H1 (cell line): ENCODE measurements around the gene DYSF. TPM values are rescaled to one million over a fixed set of nuclear protein-coding genes. Genes with fewer than 3 reads are reported as not detected.

ENCODE experiments used
- CTCF ChIA-PET: fragments of 300-600 bp; sonication (Branson Sonifier 250); formaldehyde crosslinking; loops from one replicate; lab custom pipeline; 2021; ENCODE audit not compliant: partially characterized antibody; lab: Charles Lee
- POLR2A ChIA-PET: fragments of 300-600 bp; sonication (Branson Sonifier 250); formaldehyde crosslinking; loops from one replicate; lab custom pipeline; 2021; ENCODE audit warnings: inconsistent platforms; ENCODE audit not compliant: partially characterized antibody; lab: Charles Lee
- DNase-seq, 2 experiments: peaks; one replicate each; pipeline versions ENCODE4 v3.0.0 to v3.0.0-alpha.2; 2010 to 2022; ENCODE audit warnings: low spot score in 2 of 2, low read depth in 1 of 2, mixed read lengths in 1 of 2
- FAIRE-seq: peaks from 2 replicates; lab custom pipeline; 2011; peaks lifted over from hg19 to GRCh38; lab: Jason Lieb, UNC
- H2AFZ ChIP-seq: 2 replicates; pipeline ENCODE4 v1.8.1; 2012; ENCODE audit warnings: low read length, inconsistent platforms
- H2AK5ac ChIP-seq: 2 replicates; pipeline ENCODE4 v1.6.1; 2013; ENCODE audit warnings: low read depth, low read length
- H2BK120ac ChIP-seq: replicated peaks from 2 replicates; pipeline ENCODE3; 2013; ENCODE audit warnings: low read depth, low read length, inconsistent platforms
- H2BK12ac ChIP-seq: 2 replicates; pipeline ENCODE4 v1.6.1; 2013; ENCODE audit warnings: low read depth, low read length
- H2BK15ac ChIP-seq: 2 replicates; pipeline ENCODE4 v1.6.1; 2013; ENCODE audit warnings: low read length
- H2BK20ac ChIP-seq: 2 replicates; pipeline ENCODE4 v1.6.1; 2013; ENCODE audit warnings: low read length
- H2BK5ac ChIP-seq: 2 replicates; pipeline ENCODE4 v1.6.1; 2013; ENCODE audit warnings: low read depth, low read length
- H3K14ac ChIP-seq: 2 replicates; pipeline ENCODE4 v1.6.1; 2013; ENCODE audit warnings: inconsistent platforms; ENCODE audit not compliant: insufficient read length
- H3K18ac ChIP-seq: 2 replicates; pipeline ENCODE4 v1.6.1; 2013; ENCODE audit warnings: low read length; ENCODE audit errors: extremely low read depth
- H3K23ac ChIP-seq: 2 replicates; pipeline ENCODE4 v1.6.1; 2013; ENCODE audit warnings: inconsistent platforms; ENCODE audit not compliant: insufficient read length
- H3K23me2 ChIP-seq: 2 replicates; pipeline ENCODE4 v1.6.1; 2013; ENCODE audit warnings: low read depth, low read length
- H3K27ac ChIP-seq: 2 replicates; pipeline ENCODE4 v1.6.1; 2011; ENCODE audit warnings: low read depth, low read length, inconsistent platforms
- H3K27me3 ChIP-seq, 4 experiments: replicated peaks in 1 of 4; 1 replicate in 1 of 4; 2 replicates in 3 of 4; pipeline versions ENCODE4 v1.6.1 to v1.8.1; 2011 to 2013; ENCODE audit warnings: low read length in 3 of 4, mild to moderate bottlenecking in 3 of 4, inconsistent platforms in 2 of 4, mixed read lengths in 2 of 4, moderate library complexity in 1 of 4; ENCODE audit not compliant: control insufficient read depth in 3 of 4, insufficient read depth in 3 of 4; ENCODE audit errors: extremely low read depth in 1 of 4
- H3K36me3 ChIP-seq, 4 experiments: 2 replicates each; pipeline versions ENCODE4 v1.6.1 to v1.8.1; 2011 to 2013; ENCODE audit warnings: mild to moderate bottlenecking in 4 of 4, low read length in 3 of 4, moderate library complexity in 2 of 4, control low read depth in 1 of 4, inconsistent platforms in 1 of 4; ENCODE audit not compliant: insufficient read depth in 4 of 4, control insufficient read depth in 2 of 4
- H3K4ac ChIP-seq: replicated peaks from 2 replicates; pipeline ENCODE3; 2013; ENCODE audit warnings: low read length, low read depth, mixed read lengths, inconsistent platforms; ENCODE audit not compliant: insufficient read length
- H3K4me1 ChIP-seq, 4 experiments: replicated peaks in 1 of 4; 1 replicate in 1 of 4; 2 replicates in 3 of 4; pipeline versions ENCODE4 v1.6.1 to v1.8.1; 2011 to 2013; ENCODE audit warnings: low read length in 3 of 4, inconsistent platforms in 2 of 4, mixed read lengths in 1 of 4; ENCODE audit not compliant: insufficient read depth in 4 of 4, control insufficient read depth in 3 of 4
- H3K4me2 ChIP-seq, 2 experiments: 2 replicates each; pipeline versions ENCODE4 v1.6.1 to v1.8.1; 2011 to 2013; ENCODE audit warnings: low read depth in 2 of 2, low read length in 2 of 2, control low read depth in 1 of 2, inconsistent platforms in 1 of 2, mild to moderate bottlenecking in 1 of 2; ENCODE audit not compliant: insufficient read depth in 1 of 2
- H3K4me3 ChIP-seq, 4 experiments: fragments of 200-600, 300-600 bp in 1 of 4; sonication (generic), shearing (Covaris generic), sonication (Bioruptor Twin) in 1 of 4; 2 replicates each; pipeline versions ENCODE4 v1.5.1 to v1.8.1; 2011 to 2016; ENCODE audit warnings: low read length in 4 of 4, low read depth in 3 of 4, control low read depth in 2 of 4, inconsistent platforms in 2 of 4, mild to moderate bottlenecking in 2 of 4, mixed read lengths in 1 of 4, moderate library complexity in 1 of 4; ENCODE audit not compliant: insufficient read depth in 2 of 4; ENCODE audit errors: extremely low read depth in 1 of 4
- H3K56ac ChIP-seq: replicated peaks from 2 replicates; pipeline ENCODE3; 2013; ENCODE audit warnings: low read depth, mild to moderate bottlenecking, mixed read lengths, low read length, inconsistent platforms; ENCODE audit not compliant: insufficient read length
- H3K79me1 ChIP-seq: 2 replicates; pipeline ENCODE4 v1.6.1; 2013; ENCODE audit warnings: low read depth, low read length, control low read depth
- H3K79me2 ChIP-seq, 2 experiments: 2 replicates each; pipeline versions ENCODE4 v1.6.1 to v1.8.1; 2012 to 2013; ENCODE audit warnings: low read length in 2 of 2, mild to moderate bottlenecking in 2 of 2, inconsistent platforms in 1 of 2; ENCODE audit not compliant: insufficient read depth in 2 of 2, control insufficient read depth in 1 of 2
- H3K9ac ChIP-seq, 4 experiments: replicated peaks in 1 of 4; 1 replicate in 1 of 4; 2 replicates in 3 of 4; pipeline versions ENCODE4 v1.6.1 to v1.8.1; 2011 to 2013; ENCODE audit warnings: low read depth in 3 of 4, low read length in 3 of 4, control low read depth in 2 of 4, mild to moderate bottlenecking in 2 of 4, moderate library complexity in 2 of 4, inconsistent platforms in 1 of 4; ENCODE audit errors: extremely low read depth in 1 of 4
- H3K9me3 ChIP-seq, 2 experiments: 2 replicates each; pipeline versions ENCODE4 v1.6.1 to v1.8.1; 2012 to 2013; ENCODE audit warnings: mild to moderate bottlenecking in 2 of 2, moderate library complexity in 2 of 2, control low read depth in 1 of 2, inconsistent platforms in 1 of 2, low read depth in 1 of 2, low read length in 1 of 2, mixed read lengths in 1 of 2; ENCODE audit not compliant: insufficient read depth in 2 of 2
- H4K20me1 ChIP-seq, 2 experiments: replicated peaks in 1 of 2; 2 replicates each; pipeline versions ENCODE3 to v1.8.1; 2011 to 2013; ENCODE audit warnings: inconsistent platforms in 2 of 2, low read length in 2 of 2, mild to moderate bottlenecking in 1 of 2; ENCODE audit not compliant: insufficient read depth in 2 of 2, control insufficient read depth in 1 of 2
- H4K5ac ChIP-seq: 2 replicates; pipeline ENCODE4 v1.6.1; 2013; ENCODE audit warnings: low read length, low read depth, mixed read lengths, inconsistent platforms; ENCODE audit not compliant: insufficient read length
- H4K8ac ChIP-seq: 2 replicates; pipeline ENCODE4 v1.8.0; 2013; ENCODE audit warnings: mild to moderate bottlenecking, moderate library complexity, low read length, inconsistent platforms; ENCODE audit not compliant: insufficient read depth; ENCODE audit errors: extremely low read depth
- H4K91ac ChIP-seq: replicated peaks from 2 replicates; pipeline ENCODE3; 2013; ENCODE audit warnings: low read length, mixed read lengths, inconsistent platforms; ENCODE audit not compliant: insufficient read length
- BCL11A ChIP-seq, 2 experiments: IDR thresholded peaks; one replicate each; pipeline ENCODE4 v1.6.1; 2011; ENCODE audit warnings: low read depth in 2 of 2, low read length in 2 of 2, mild to moderate bottlenecking in 2 of 2
- KDM1A ChIP-seq: fragments of 200-600, 300-600 bp; sonication (generic); IDR thresholded peaks from 2 replicates; pipeline ENCODE4 v1.7.1; 2016; ENCODE audit warnings: mild to moderate bottlenecking, low read length, borderline replicate concordance
- RAD21 ChIP-seq, 2 experiments: IDR thresholded peaks in 1 of 2; conservative IDR thresholded peaks in 1 of 2; 2 replicates each; pipeline ENCODE4 v1.6.1; 2011; ENCODE audit warnings: low read depth in 2 of 2, low read length in 2 of 2, improper control_type of control experiment in 1 of 2, inconsistent platforms in 1 of 2, mild to moderate bottlenecking in 1 of 2, moderate library complexity in 1 of 2
- WGBS, 2 experiments: shearing (Covaris generic) in 1 of 2; methylation state at CpG; one replicate each; pipeline versions ENCODE4 v1.1.6 to v1.1.7; 2013 to 2015; ENCODE audit warnings: low lambda C conversion rate in 2 of 2, mixed read lengths in 2 of 2, inconsistent platforms in 1 of 2, low coverage in 1 of 2, missing lambda C conversion rate in 1 of 2; ENCODE audit not compliant: insufficient replicate concordance in 2 of 2, insufficient coverage in 1 of 2, insufficient read length in 1 of 2; ENCODE audit errors: extremely low coverage in 1 of 2, missing lambda C conversion rate in 1 of 2; 5-methylcytosine and 5-hydroxymethylcytosine counted together
- polyA plus RNA-seq, 7 experiments: library from polyadenylated mRNA; depleted of rRNA in 3 of 7; stranded (reverse) in 5 of 7; unstranded in 2 of 7; fragments of >200 nt in 5 of 7; fragments of 200-250 nt in 2 of 7; gene quantifications; 1 replicate in 5 of 7; 2 replicates in 1 of 7; 4 replicates in 1 of 7; pipeline versions ENCODE4 v1.2.1 to v1.2.3, GENCODE V29; 2011 to 2013; ENCODE audit warnings: missing spikeins in 2 of 7, mixed read lengths in 2 of 7
- total RNA-seq: library from RNA; stranded (reverse); fragmentation: NEBNext Ultra II Directional; extraction: Animal tissue kit (Norgen Biotek cat#: 25700); gene quantifications from 2 replicates; pipeline ENCODE4 v1.2.1, GENCODE V29; 2021

DYSF gene
- total and polyA plus RNA-seq, 2 of the 8 experiments (the other 6 are each of a cell fraction or from before 2014, with no cell fraction given), result 5.8 to 7.1 TPM

DNA sequence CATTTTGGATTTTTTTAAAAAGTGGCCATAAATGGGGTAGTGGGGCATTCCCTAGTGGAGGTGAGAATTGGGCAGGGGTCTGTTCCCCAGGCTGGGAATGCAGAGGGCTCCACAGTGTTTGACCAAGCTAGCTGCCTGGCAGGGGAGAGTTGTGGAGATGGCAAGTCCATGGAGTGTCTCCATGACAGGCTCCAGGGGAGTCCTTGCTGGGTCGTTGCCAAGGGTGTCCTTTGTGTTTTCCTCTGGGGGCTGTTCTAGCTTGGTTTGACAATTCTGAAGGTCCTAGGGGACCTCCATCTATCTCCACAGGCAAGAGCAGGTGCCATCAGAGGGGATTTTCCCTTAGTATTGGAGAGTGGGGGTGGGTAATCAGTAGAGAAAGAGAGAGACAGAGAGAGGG is 265.3 kb downstream of the DYSF start:
- H4K5ac ChIP-seq, result no peak overlapping the region

More for the DNA sequence above, 265.3 kb downstream of the DYSF start:
- CTCF ChIA-PET, result interaction anchor here (1.0 to 1.6 kb wide), 2 partner anchors 11 to 25 kb away, joined by 3 to 4 read pairs; no protein-coding TSS in a partner anchor
- no peak overlapping the region for H2BK5ac ChIP-seq
- no peak overlapping the region for H3K18ac ChIP-seq
- TF ChIP-seq RAD21 (IDR thresholded peaks at IDR 0.05 in 1 of 2, conservative IDR thresholded peaks at IDR 0.05 in 1 of 2; ENCODE audit: low read depth in 2 of 2, low read length in 2 of 2), result no peak
- TF ChIP-seq KDM1A, result no peak
- TF ChIP-seq BCL11A (IDR thresholded peaks at IDR 0.05; ENCODE audit: low read depth in 2 of 2, low read length in 2 of 2), result no peak
- FAIRE-seq (no peak), DNase-seq (no peak)
- H3K27ac ChIP-seq, result no peak overlapping the region
- H3K4ac ChIP-seq, result no peak overlapping the region
- H3K79me1 ChIP-seq, result no peaks in the 10 kb centered on the region
- H3K4me1 ChIP-seq, result no peaks in the 10 kb centered on the region
- H2BK15ac ChIP-seq, result no peak overlapping the region
- no peak overlapping the region for H2AK5ac ChIP-seq
- H3K4me3 ChIP-seq, result no peak overlapping the region
- H3K27me3 ChIP-seq, result no peaks in the 10 kb centered on the region
- no peak overlapping the region for H4K91ac ChIP-seq
- H2AFZ ChIP-seq, result no peak overlapping the region
- H3K36me3 ChIP-seq, result no peaks in the 10 kb centered on the region
- H3K23me2 ChIP-seq, result no peaks in the 10 kb centered on the region; the same call in 1 of the 2 replicates
- no peak overlapping the region for H2BK20ac ChIP-seq
- 73% methylated on average over 1 of the region's 1 CpG; no CpG with 5 or more reads in 1 of the 2 experiments for WGBS, 2 experiments
- no peaks in the 10 kb centered on the region for H3K79me2 ChIP-seq
- no peak overlapping the region for H3K9ac ChIP-seq
- no peak overlapping the region for H4K8ac ChIP-seq
- no peak overlapping the region for H2BK12ac ChIP-seq
- H3K23ac ChIP-seq, result no peak overlapping the region
- H4K20me1 ChIP-seq, result no peaks in the 10 kb centered on the region
- H3K9me3 ChIP-seq, result 0 out of 4 replicates have a peak, but pooled peaks cover 0 to 3% of the 10 kb centered on the region in 2 experiments
- no peak overlapping the region for H3K56ac ChIP-seq
- POLR2A ChIA-PET, result no interaction called here
- H3K4me2 ChIP-seq, result no peak overlapping the region
- H3K14ac ChIP-seq, result no peak overlapping the region
- no peak overlapping the region for H2BK120ac ChIP-seq
